SU-DHL-6 (cell line): ENCODE results near the gene TSHZ2.

Experiments
- H2AFZ ChIP-seq: fragments of 200-600 bp; sonication (generic); 2 replicates; pipeline ENCODE4 v1.6.1; 2014; ENCODE audit warnings: low read depth, mild to moderate bottlenecking, moderate library complexity, mixed read lengths, antibody characterized with exemption, low read length; ENCODE audit not compliant: severe bottlenecking
- H3F3A ChIP-seq: fragments of 200-600 bp; shearing (Covaris generic); 2 replicates; pipeline ENCODE4 v1.6.0; 2016; ENCODE audit warnings: antibody characterized with exemption, mild to moderate bottlenecking; ENCODE audit not compliant: insufficient read depth
- H3K27ac ChIP-seq: fragments of 200-600 bp; sonication (generic); 2 replicates; pipeline ENCODE4 v1.5.1; 2016; ENCODE audit warnings: low read depth, mild to moderate bottlenecking, low read length, moderate library complexity, mixed read lengths
- H3K27me3 ChIP-seq: fragments of 200-600 bp; sonication (generic), shearing (Covaris generic); 2 replicates; pipeline ENCODE4 v1.6.0; 2014; ENCODE audit warnings: mild to moderate bottlenecking, low read length
- H3K36me3 ChIP-seq: fragments of 200-600 bp; sonication (generic); 2 replicates; pipeline ENCODE4 v1.6.1; 2014; ENCODE audit warnings: mild to moderate bottlenecking, low read length, mixed read lengths
- H3K4me2 ChIP-seq: fragments of 300-600, 200-600 bp; shearing (Covaris generic), sonication (generic); 2 replicates; pipeline ENCODE4 v1.6.0; 2014; ENCODE audit warnings: low read length, low read depth, mild to moderate bottlenecking; ENCODE audit not compliant: poor library complexity, severe bottlenecking
- H3K4me3 ChIP-seq: fragments of 200-600 bp; sonication (generic); 2 replicates; pipeline ENCODE4 v1.5.1; 2014; ENCODE audit warnings: antibody characterized with exemption, low read length, mild to moderate bottlenecking, mixed read lengths; ENCODE audit not compliant: insufficient read depth, poor library complexity, severe bottlenecking
- H3K79me2 ChIP-seq: fragments of 200-600 bp; sonication (generic); 2 replicates; pipeline ENCODE4 v1.6.1; 2014; ENCODE audit warnings: mild to moderate bottlenecking, low read length, moderate library complexity; ENCODE audit not compliant: insufficient read depth
- H3K9ac ChIP-seq: fragments of 200-600 bp; sonication (generic); 2 replicates; pipeline ENCODE4 v1.7.0; 2014; ENCODE audit warnings: mild to moderate bottlenecking, low read length
- H3K9me2 ChIP-seq: fragments of 200-600 bp; sonication (generic); replicated peaks from 2 replicates; pipeline ENCODE4 v1.6.1; 2014; ENCODE audit warnings: low read length; ENCODE audit not compliant: insufficient read depth
- H3K9me3 ChIP-seq: fragments of 200-600 bp; sonication (generic); 2 replicates; pipeline ENCODE4 v1.6.1; 2014; ENCODE audit warnings: low read length, mixed read lengths; ENCODE audit not compliant: insufficient read depth
- H4K20me1 ChIP-seq: fragments of 200-600 bp; sonication (generic); 2 replicates; pipeline ENCODE4 v1.6.1; 2014; ENCODE audit warnings: low read depth, mild to moderate bottlenecking, antibody characterized with exemption, low read length, moderate library complexity, mixed read lengths
- CTCF ChIP-seq: fragments of 200-600 bp; sonication (generic); IDR thresholded peaks from one replicate; pipeline ENCODE4 v1.5.1; 2017; ENCODE audit warnings: antibody characterized with exemption, mild to moderate bottlenecking, low read length, moderate library complexity; ENCODE audit not compliant: insufficient read depth, poor library complexity, severe bottlenecking
- EZH2phosphoT487 ChIP-seq: fragments of 200-600 bp; sonication (generic), shearing (Covaris generic); conservative IDR thresholded peaks from 2 replicates; pipeline ENCODE4 v1.6.1; 2018; ENCODE audit warnings: mild to moderate bottlenecking, antibody characterized with exemption, low read length, moderate library complexity, mixed read lengths

The TSHZ2 gene

GRCh38 chr20:53190225-53190624 is 218.1 kb downstream of the TSHZ2 start:
- Histone ChIP-seq H3K9ac (no peak overlapping the region), H3K4me3 (no peak overlapping the region), H2AFZ (no peak overlapping the region), H4K20me1 (no peaks in the 10 kb centered on the region), H3K27me3 (no peaks in the 10 kb centered on the region), H3K9me3 (no peaks in the 10 kb centered on the region), H3K27ac (no peak overlapping the region), H3K9me2 (no peaks in the 10 kb centered on the region), H3F3A (no peaks in the 10 kb centered on the region), H3K36me3 (no peaks in the 10 kb centered on the region), H3K4me2 (no peak overlapping the region), H3K79me2 (no peaks in the 10 kb centered on the region)
- TF ChIP-seq CTCF, result no peak
- TF ChIP-seq EZH2phosphoT487, result no peak

GRCh38 chr20:53191957-53192356 is 219.8 kb downstream of the TSHZ2 start:
- Histone ChIP-seq H3K79me2 (no peaks in the 10 kb centered on the region), H2AFZ (no peak overlapping the region), H3K9me2 (no peaks in the 10 kb centered on the region), H3K9ac (no peak overlapping the region), H3K9me3 (no peaks in the 10 kb centered on the region), H3K36me3 (no peaks in the 10 kb centered on the region), H3F3A (no peaks in the 10 kb centered on the region), H4K20me1 (no peaks in the 10 kb centered on the region), H3K4me2 (no peak overlapping the region), H3K4me3 (no peak overlapping the region), H3K27me3 (no peaks in the 10 kb centered on the region), H3K27ac (no peak overlapping the region)
- TF ChIP-seq EZH2phosphoT487, result no peak
- TF ChIP-seq CTCF, result no peak

- Histone ChIP-seq H3K4me2 (no peak overlapping the region), H3K9ac (no peak overlapping the region), H3K9me3 (no peaks in the 10 kb centered on the region), H3K79me2 (no peaks in the 10 kb centered on the region), H2AFZ (no peak overlapping the region), H3K27me3 (no peaks in the 10 kb centered on the region), H3K4me3 (no peak overlapping the region), H3K9me2 (no peaks in the 10 kb centered on the region), H4K20me1 (no peaks in the 10 kb centered on the region), H3F3A (no peaks in the 10 kb centered on the region), H3K36me3 (no peaks in the 10 kb centered on the region), H3K27ac (no peak overlapping the region)
- TF ChIP-seq CTCF (no peak), EZH2phosphoT487 (no peak)
Measured at GRCh38 chr20:53194306-53195290, 222.4 kb downstream of the TSHZ2 start.
